IPS DF 6.9 (cell line): Measurements from ENCODE around the gene AVEN.

Experiments used
- DNase-seq: peaks from one replicate; pipeline ENCODE4 v3.0.0-alpha.2; 2013; ENCODE audit warnings: low read depth, low spot score
- H3K27ac ChIP-seq: one replicate; pipeline ENCODE4 v1.5.1; 2013; ENCODE audit warnings: low read length, control low read depth
- H3K27me3 ChIP-seq: 2 replicates; pipeline ENCODE4 v1.6.1; 2013; ENCODE audit warnings: mild to moderate bottlenecking, low read length; ENCODE audit not compliant: control insufficient read depth, insufficient read depth
- H3K36me3 ChIP-seq: 2 replicates; pipeline ENCODE4 v1.6.1; 2013; ENCODE audit warnings: low read length; ENCODE audit not compliant: control insufficient read depth, insufficient read depth
- H3K4me1 ChIP-seq: 2 replicates; pipeline ENCODE4 v1.6.1; 2013; ENCODE audit warnings: low read length; ENCODE audit not compliant: control insufficient read depth, insufficient read depth
- H3K4me3 ChIP-seq: 2 replicates; pipeline ENCODE4 v1.5.1; 2013; ENCODE audit warnings: mild to moderate bottlenecking, low read length
- H3K9me3 ChIP-seq: 2 replicates; pipeline ENCODE4 v1.6.1; 2013; ENCODE audit warnings: low read length, inconsistent platforms; ENCODE audit not compliant: control insufficient read depth, insufficient read depth
- WGBS: extraction: QIAGEN DNeasy Blood & Tissue Kit; methylation state at CpG from one replicate; pipeline ENCODE4 v1.1.7; 2013; ENCODE audit warnings: mixed read lengths, missing lambda C conversion rate; ENCODE audit not compliant: insufficient read length, insufficient coverage; 5-methylcytosine and 5-hydroxymethylcytosine counted together

AVEN gene

GRCh38 chr15:33963831-33964664 is 75.0 kb downstream of the AVEN start:
- no peaks in the 10 kb centered on the region for H3K9me3 ChIP-seq
- H3K4me3 ChIP-seq = no peak overlapping the region
- WGBS = no CpG with 5 or more reads among the region's 8 CpGs
- no peaks in the 10 kb centered on the region for H3K27me3 ChIP-seq
- no peak overlapping the region for H3K27ac ChIP-seq
- H3K36me3 ChIP-seq = no peaks in the 10 kb centered on the region
- no peak for DNase-seq
- no peaks in the 10 kb centered on the region for H3K4me1 ChIP-seq

- no peaks in the 10 kb centered on the region for H3K4me1 ChIP-seq
- DNase-seq = no peak
- WGBS = no CpG with 5 or more reads among the region's 3 CpGs
- H3K27ac ChIP-seq = no peak overlapping the region
- H3K27me3 ChIP-seq = no peaks in the 10 kb centered on the region; the same call in 1 of the 2 replicates
- H3K9me3 ChIP-seq = no peaks in the 10 kb centered on the region
- H3K36me3 ChIP-seq = no peaks in the 10 kb centered on the region
- H3K4me3 ChIP-seq = no peak overlapping the region
Observed at GRCh38 chr15:33960549-33960935, 78.5 kb downstream of the AVEN start.

GRCh38 chr15:33959844-33960548 is 79.0 kb downstream of the AVEN start:
- H3K4me3 ChIP-seq = no peak overlapping the region
- no CpG with 5 or more reads among the region's 7 CpGs for WGBS
- H3K9me3 ChIP-seq = no peaks in the 10 kb centered on the region
- H3K36me3 ChIP-seq = no peaks in the 10 kb centered on the region
- H3K27me3 ChIP-seq = no peaks in the 10 kb centered on the region; the same call in 1 of the 2 replicates
- H3K27ac ChIP-seq = no peak overlapping the region
- no peak for DNase-seq
- H3K4me1 ChIP-seq = no peaks in the 10 kb centered on the region

- Histone ChIP-seq H3K27me3 (no peaks in the 10 kb centered on the region; the same call in 1 of the 2 replicates), H3K9me3 (no peaks in the 10 kb centered on the region), H3K36me3 (no peaks in the 10 kb centered on the region), H3K27ac (no peak overlapping the region), H3K4me1 (no peaks in the 10 kb centered on the region), H3K4me3 (no peak overlapping the region)
- DNase-seq = no peak
- WGBS = no CpG with 5 or more reads among the region's 1 CpG
Observed at GRCh38 chr15:33956397-33956796, 82.6 kb downstream of the AVEN start.

- Histone ChIP-seq H3K4me3 (no peak overlapping the region), H3K4me1 (no peaks in the 10 kb centered on the region), H3K27ac (no peak overlapping the region), H3K27me3 (no peaks in the 10 kb centered on the region; the same call in 1 of the 2 replicates), H3K36me3 (no peaks in the 10 kb centered on the region), H3K9me3 (no peaks in the 10 kb centered on the region)
- DNase-seq = no peak
- no CpG with 5 or more reads among the region's 10 CpGs for WGBS
Observed at GRCh38 chr15:33955945-33956344, 83.1 kb downstream of the AVEN start.

- H3K9me3 ChIP-seq = no peaks in the 10 kb centered on the region
- H3K4me1 ChIP-seq = no peaks in the 10 kb centered on the region
- WGBS = no CpG with 5 or more reads among the region's 1 CpG
- no peak for DNase-seq
- no peak overlapping the region for H3K4me3 ChIP-seq
- no peaks in the 10 kb centered on the region for H3K36me3 ChIP-seq
- no peak overlapping the region for H3K27ac ChIP-seq
- no peaks in the 10 kb centered on the region for H3K27me3 ChIP-seq
Observed at GRCh38 chr15:33946152-33946551, 92.9 kb downstream of the AVEN start.

GRCh38 chr15:33941279-33942063 is 97.5 kb downstream of the AVEN start:
- DNase-seq = no peak
- Histone ChIP-seq H3K27ac (no peak overlapping the region), H3K4me3 (no peak overlapping the region), H3K27me3 (no peaks in the 10 kb centered on the region), H3K36me3 (no peaks in the 10 kb centered on the region), H3K4me1 (no peaks in the 10 kb centered on the region), H3K9me3 (no peaks in the 10 kb centered on the region)
- 100% methylated on average over 2 of the region's 4 CpGs for WGBS

GRCh38 chr15:33934921-33935320 is 104.1 kb downstream of the AVEN start:
- no peaks in the 10 kb centered on the region for H3K9me3 ChIP-seq
- no peaks in the 10 kb centered on the region for H3K4me1 ChIP-seq
- no CpG with 5 or more reads among the region's 5 CpGs for WGBS
- no peak overlapping the region for H3K27ac ChIP-seq
- DNase-seq = no peak
- no peak overlapping the region for H3K4me3 ChIP-seq
- H3K27me3 ChIP-seq = no peaks in the 10 kb centered on the region
- no peaks in the 10 kb centered on the region for H3K36me3 ChIP-seq

GRCh38 chr15:33934396-33934795 is 104.6 kb downstream of the AVEN start:
- Histone ChIP-seq H3K27ac (no peak overlapping the region), H3K4me3 (no peak overlapping the region), H3K27me3 (no peaks in the 10 kb centered on the region), H3K4me1 (no peaks in the 10 kb centered on the region), H3K9me3 (no peaks in the 10 kb centered on the region), H3K36me3 (no peaks in the 10 kb centered on the region)
- no peak for DNase-seq
- no CpG with 5 or more reads among the region's 3 CpGs for WGBS

- no CpG with 5 or more reads among the region's 2 CpGs for WGBS
- Histone ChIP-seq H3K36me3 (no peaks in the 10 kb centered on the region), H3K9me3 (no peaks in the 10 kb centered on the region), H3K4me1 (no peaks in the 10 kb centered on the region), H3K27ac (no peak overlapping the region), H3K4me3 (no peak overlapping the region), H3K27me3 (no peaks in the 10 kb centered on the region)
- DNase-seq = no peak
Observed at GRCh38 chr15:33932734-33933133, 106.3 kb downstream of the AVEN start.
